Suprapubic skin (tissue), 4 donors: ENCODE measurements around the gene SYT3. TPM values are rescaled to one million over a fixed set of nuclear protein-coding genes. Genes with fewer than 3 reads are reported as not detected.

Experiments
- DNase-seq, 2 donors: peaks; one replicate each; pipeline ENCODE4 v3.0.0-alpha.2; 2019; ENCODE audit warnings: low spot score in 2 of 2
- H3K27ac ChIP-seq: fragments of 200-600 bp; sonication (generic); one replicate; pipeline ENCODE4 v1.5.1; 2019
- H3K27me3 ChIP-seq: fragments of 200-600 bp; sonication (generic); one replicate; pipeline ENCODE4 v1.5.1; 2019
- H3K36me3 ChIP-seq: fragments of 200-600 bp; sonication (generic); one replicate; pipeline ENCODE4 v1.5.1; 2019
- H3K4me1 ChIP-seq: fragments of 200-600 bp; sonication (generic); one replicate; pipeline ENCODE4 v1.5.1; 2019
- H3K4me3 ChIP-seq: fragments of 200-600 bp; sonication (generic); one replicate; pipeline ENCODE4 v1.5.1; 2019; ENCODE audit warnings: mild to moderate bottlenecking
- H3K9me3 ChIP-seq: fragments of 200-600 bp; sonication (generic); one replicate; pipeline ENCODE4 v1.5.1; 2019
- CTCF ChIP-seq, 2 donors: fragments of 200-600 bp in 1 of 2; fragments of 450-650 bp in 1 of 2; sonication (generic) in 1 of 2; IDR thresholded peaks; one replicate each; pipeline ENCODE4 v1.5.1; 2016 to 2019; ENCODE audit warnings: antibody characterized with exemption in 2 of 2, mild to moderate bottlenecking in 1 of 2, moderate library complexity in 1 of 2
- EP300 ChIP-seq: sonication (generic); formaldehyde crosslinking; IDR thresholded peaks from one replicate; pipeline ENCODE4 v1.6.1; 2017; ENCODE audit warnings: antibody characterized with exemption
- POLR2A ChIP-seq, 2 donors: fragments of 450-650 bp; IDR thresholded peaks; one replicate each; pipeline ENCODE4 v1.6.1; 2017; ENCODE audit warnings: antibody characterized with exemption in 2 of 2, mild to moderate bottlenecking in 2 of 2, moderate library complexity in 2 of 2
- POLR2AphosphoS5 ChIP-seq, 3 donors: sonication (generic); formaldehyde crosslinking; IDR thresholded peaks; one replicate each; pipeline ENCODE4 v1.6.1; 2017; ENCODE audit warnings: antibody characterized with exemption in 3 of 3
- WGBS: methylation state at CpG from one replicate; pipeline ENCODE4 v1.1.5; 2018; 5-methylcytosine and 5-hydroxymethylcytosine counted together
- total RNA-seq, 4 donors: library from RNA; depleted of rRNA; stranded (reverse); fragments of >200 nt; gene quantifications; one replicate each; pipeline ENCODE4 v1.1.0, GENCODE V29; 2016

The SYT3 gene
- total RNA-seq, 4 donors from 2014 or later, result 0.23 to 1.8 (median 0.30) TPM; not detected in 1

- Histone ChIP-seq H3K27ac (no peak overlapping the region), H3K9me3 (no peaks in the 10 kb centered on the region), H3K4me1 (peaks cover 20% of the 10 kb centered on the region), H3K4me3 (no peak overlapping the region), H3K36me3 (no peaks in the 10 kb centered on the region), H3K27me3 (peaks cover 94% of the 10 kb centered on the region)
- WGBS, result 44% methylated on average over 19 of the region's 23 CpGs
- peak; percentile 38 to 65 for TF ChIP-seq CTCF (IDR thresholded peaks at IDR 0.05)
- TF ChIP-seq POLR2AphosphoS5 (IDR thresholded peaks at IDR 0.05), result no peak
- TF ChIP-seq POLR2A (IDR thresholded peaks at IDR 0.05), result no peak
- no peak for TF ChIP-seq EP300
- no peak for DNase-seq
These were observed 29.8 kb upstream of the SYT3 start for GRCh38 chr19:50669302-50670101.

- Histone ChIP-seq H3K27ac (no peak overlapping the region), H3K27me3 (peaks cover 96% of the 10 kb centered on the region), H3K9me3 (no peaks in the 10 kb centered on the region), H3K36me3 (no peaks in the 10 kb centered on the region), H3K4me1 (peaks cover 20% of the 10 kb centered on the region), H3K4me3 (no peak overlapping the region)
- DNase-seq, result no peak
- WGBS, result 42% methylated on average over 16 of the region's 20 CpGs
- TF ChIP-seq POLR2AphosphoS5 (IDR thresholded peaks at IDR 0.05), result no peak
- no peak for TF ChIP-seq CTCF (IDR thresholded peaks at IDR 0.05)
- no peak for TF ChIP-seq EP300
- no peak for TF ChIP-seq POLR2A (IDR thresholded peaks at IDR 0.05)
These were observed 29.2 kb upstream of the SYT3 start for GRCh38 chr19:50668879-50669278.

DNA sequence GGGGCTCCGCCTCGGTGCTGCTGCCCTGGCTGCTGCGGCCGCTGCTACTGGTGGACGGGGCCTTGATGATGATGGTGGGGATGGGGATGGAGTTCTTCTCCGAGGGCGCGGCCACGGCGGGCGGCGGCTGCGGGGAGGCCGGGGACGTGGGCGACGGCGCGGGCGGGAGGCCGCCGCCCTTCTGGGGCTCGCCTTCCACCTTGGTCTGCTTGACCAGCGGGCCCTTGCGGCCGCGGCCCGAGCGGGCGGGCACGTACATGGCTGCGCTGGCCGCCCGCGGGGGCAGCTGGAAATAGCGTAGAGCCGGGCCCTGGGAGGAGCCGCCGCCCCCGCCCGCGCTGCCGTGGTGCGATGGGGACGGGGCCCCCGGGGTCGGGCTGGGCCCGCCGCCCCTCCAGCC is 28.7 kb upstream of the SYT3 start:
- TF ChIP-seq POLR2AphosphoS5 (IDR thresholded peaks at IDR 0.05) (no peak), POLR2A (IDR thresholded peaks at IDR 0.05) (no peak), EP300 (no peak), CTCF (IDR thresholded peaks at IDR 0.05) (no peak)
- no peak overlapping the region for H3K4me3 ChIP-seq
- no peaks in the 10 kb centered on the region for H3K9me3 ChIP-seq
- peaks cover 20% of the 10 kb centered on the region for H3K4me1 ChIP-seq
- DNase-seq, result no peak
- H3K27ac ChIP-seq, result no peak overlapping the region
- H3K27me3 ChIP-seq, result peaks cover 91% of the 10 kb centered on the region
- H3K36me3 ChIP-seq, result no peaks in the 10 kb centered on the region
- WGBS, result no CpG with 5 or more reads among the region's 49 CpGs

- H3K27me3 ChIP-seq, result peaks cover 91% of the 10 kb centered on the region
- no peaks in the 10 kb centered on the region for H3K36me3 ChIP-seq
- TF ChIP-seq POLR2AphosphoS5 (IDR thresholded peaks at IDR 0.05) (no peak), EP300 (no peak), POLR2A (IDR thresholded peaks at IDR 0.05) (no peak), CTCF (IDR thresholded peaks at IDR 0.05) (no peak)
- no peak overlapping the region for H3K27ac ChIP-seq
- DNase-seq, result no peak
- peaks cover 20% of the 10 kb centered on the region for H3K4me1 ChIP-seq
- WGBS, result no CpG with 5 or more reads among the region's 58 CpGs
- H3K9me3 ChIP-seq, result no peaks in the 10 kb centered on the region
- H3K4me3 ChIP-seq, result peak overlapping the region; percentile 18
These were observed 28.1 kb upstream of the SYT3 start for GRCh38 chr19:50667759-50668231.

- Histone ChIP-seq H3K27me3 (peaks cover 91% of the 10 kb centered on the region), H3K36me3 (no peaks in the 10 kb centered on the region), H3K4me3 (peak overlapping the region; percentile 18), H3K9me3 (no peaks in the 10 kb centered on the region), H3K4me1 (peaks cover 20% of the 10 kb centered on the region), H3K27ac (no peak overlapping the region)
- TF ChIP-seq POLR2AphosphoS5 (IDR thresholded peaks at IDR 0.05), result no peak
- TF ChIP-seq POLR2A (IDR thresholded peaks at IDR 0.05), result no peak
- no peak for TF ChIP-seq EP300
- no peak for TF ChIP-seq CTCF (IDR thresholded peaks at IDR 0.05)
- no CpG with 5 or more reads among the region's 56 CpGs for WGBS
- DNase-seq, result no peak
These were observed 27.6 kb upstream of the SYT3 start for GRCh38 chr19:50667177-50667758.
